ENCODE results near the gene DLG4.

The DLG4 gene

GRCh38 chr17:7219812-7220592 is at the start of gene DLG4, which contains the start of gene ACADVL:
Gene DLG4 (minus strand): TSS chr17:7219836.
Gene ACADVL (plus strand): TSS chr17:7219938. CDS start chr17:7219985, 47 bp downstream.
- peak within 1 kb of the TSS; percentile 97 for H3K27ac ChIP-seq (ENCODE audit: low read length)
- no peaks in the 10 kb centered on the region for H3K9me3 ChIP-seq (ENCODE audit: control insufficient read depth in 1 of 2, low read length in 2 of 2)
- peak within 1 kb of the TSS; percentile 88 to 90 for H3K4me3 ChIP-seq (ENCODE audit: low read depth in 1 of 2, low read length in 2 of 2)
- H3K36me3 ChIP-seq (ENCODE audit: control insufficient read depth in 1 of 2, insufficient read depth in 2 of 2, low read length in 2 of 2), result peaks cover 16 to 25% of the 10 kb centered on the region in 2 donors
- peaks cover 24 to 58% of the 10 kb centered on the region in 2 donors for H3K4me1 ChIP-seq (ENCODE audit: control insufficient read depth in 1 of 2, insufficient read depth in 2 of 2, low read length in 2 of 2)
- no peaks in the 10 kb centered on the region for H3K27me3 ChIP-seq (ENCODE audit: low read depth, low read length)

DNA sequence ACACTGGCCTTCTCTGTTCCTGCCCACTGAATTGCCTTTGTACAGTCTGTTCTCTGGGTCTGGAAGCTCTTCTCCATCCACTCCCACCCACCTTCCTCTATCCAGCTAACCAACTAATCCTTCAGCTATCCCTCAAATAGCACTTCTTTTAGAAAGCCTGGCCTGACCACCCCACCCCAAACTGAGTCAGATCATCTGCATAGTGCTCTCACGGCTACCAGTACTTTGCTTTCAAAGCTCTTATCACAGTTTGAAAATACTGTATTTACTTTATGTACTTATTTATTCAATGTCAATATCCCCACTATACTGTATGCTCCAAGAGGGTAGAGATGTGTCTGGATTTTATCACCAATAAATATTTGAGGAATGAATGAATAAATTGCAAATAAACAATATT is 47.1 kb upstream of the DLG4 start:
- no peak overlapping the region for H3K27ac ChIP-seq (ENCODE audit: low read length)
- H3K4me1 ChIP-seq (ENCODE audit: control insufficient read depth in 1 of 2, insufficient read depth in 2 of 2, low read length in 2 of 2), result peaks cover 0 to 19% of the 10 kb centered on the region in 2 donors
- no peaks in the 10 kb centered on the region for H3K9me3 ChIP-seq (ENCODE audit: control insufficient read depth in 1 of 2, low read length in 2 of 2)
- H3K4me3 ChIP-seq (ENCODE audit: low read depth in 1 of 2, low read length in 2 of 2), result no peak overlapping the region
- no peaks in the 10 kb centered on the region for H3K36me3 ChIP-seq (ENCODE audit: control insufficient read depth in 1 of 2, insufficient read depth in 2 of 2, low read length in 2 of 2)
- peaks cover 22% of the 10 kb centered on the region for H3K27me3 ChIP-seq (ENCODE audit: low read depth, low read length)

DNA sequence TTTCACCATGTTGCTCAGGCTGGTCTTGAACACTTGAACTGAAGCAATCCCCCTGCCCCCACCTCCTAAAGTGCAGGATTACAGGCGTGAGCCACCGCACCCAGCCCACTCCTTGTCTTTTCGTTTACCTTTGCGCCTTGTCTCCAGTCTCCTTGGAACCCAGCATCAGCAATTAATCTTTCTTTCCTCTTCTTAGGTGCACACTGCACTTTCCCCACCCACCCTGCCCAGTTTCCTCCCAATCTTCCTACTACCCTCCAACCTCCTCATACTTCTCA is 44.1 kb upstream of the DLG4 start:
- H3K9me3 ChIP-seq (ENCODE audit: control insufficient read depth in 1 of 2, low read length in 2 of 2), result no peaks in the 10 kb centered on the region
- peaks cover 9% of the 10 kb centered on the region in 2 donors for H3K36me3 ChIP-seq (ENCODE audit: control insufficient read depth in 1 of 2, insufficient read depth in 2 of 2, low read length in 2 of 2)
- no peak overlapping the region for H3K4me3 ChIP-seq (ENCODE audit: low read depth in 1 of 2, low read length in 2 of 2)
- peaks cover 0 to 32% of the 10 kb centered on the region in 2 donors for H3K4me1 ChIP-seq (ENCODE audit: control insufficient read depth in 1 of 2, insufficient read depth in 2 of 2, low read length in 2 of 2)
- peak overlapping the region; percentile 88 for H3K27ac ChIP-seq (ENCODE audit: low read length)
- peaks cover 28% of the 10 kb centered on the region for H3K27me3 ChIP-seq (ENCODE audit: low read depth, low read length)

GRCh38 chr17:7262935-7263800 is 43.5 kb upstream of the DLG4 start:
- peak overlapping the region; percentile 35 to 56 for H3K4me3 ChIP-seq (ENCODE audit: low read depth in 1 of 2, low read length in 2 of 2)

DNA sequence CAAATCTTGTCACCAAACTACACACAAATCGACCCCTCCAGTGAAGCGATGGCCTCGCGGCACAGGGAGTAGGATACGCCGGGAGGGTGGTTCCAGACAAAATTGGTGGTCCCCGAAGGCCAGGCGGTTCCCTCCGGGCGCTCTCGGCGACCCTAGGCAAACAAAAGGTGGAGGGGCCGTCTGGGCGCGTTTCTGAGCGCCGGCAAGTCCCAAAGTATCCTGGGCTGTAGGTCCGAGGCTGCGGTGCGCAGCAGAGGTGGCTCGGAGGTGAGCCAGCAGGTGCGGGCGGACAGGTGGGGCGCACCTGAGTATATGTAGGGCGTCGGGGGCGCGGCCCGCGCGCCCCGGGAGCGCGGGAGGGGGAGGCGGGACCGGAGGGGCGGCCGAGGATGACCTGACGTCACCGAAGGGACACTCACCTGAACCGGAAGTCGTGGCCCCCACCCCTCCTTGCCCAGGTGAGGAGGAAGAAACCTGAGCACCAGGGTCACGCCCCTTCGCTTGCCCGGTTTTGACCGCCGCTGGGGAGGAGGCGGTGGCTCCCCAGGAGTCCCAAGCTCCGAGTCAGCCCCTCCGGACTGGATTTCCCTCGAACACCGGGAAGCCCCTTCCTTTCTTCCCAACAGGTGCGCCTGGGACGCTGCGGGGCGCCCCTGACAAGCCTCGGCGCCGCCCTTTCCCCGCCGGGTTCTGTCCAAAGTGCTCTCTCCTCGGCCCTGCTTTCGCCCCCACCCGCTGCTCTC is 42.7 kb upstream of the DLG4 start, which contains the start of gene CLDN7:
CLDN7 (minus strand) TSS at position 287 of the 743 bp plus-strand sequence. CDS start 435 bp downstream, outside the sequence.
- Histone ChIP-seq H3K4me3 (ENCODE audit: low read depth in 1 of 2, low read length in 2 of 2) (peak within 1 kb of the TSS; percentile 56 to 60), H3K27ac (ENCODE audit: low read length) (peak within 1 kb of the TSS; percentile 88), H3K27me3 (ENCODE audit: low read depth, low read length) (peaks cover 28% of the 10 kb centered on the region), H3K36me3 (ENCODE audit: control insufficient read depth in 1 of 2, insufficient read depth in 2 of 2, low read length in 2 of 2) (peaks cover 14 to 22% of the 10 kb centered on the region in 2 donors), H3K9me3 (ENCODE audit: control insufficient read depth in 1 of 2, low read length in 2 of 2) (no peaks in the 10 kb centered on the region), H3K4me1 (ENCODE audit: control insufficient read depth in 1 of 2, insufficient read depth in 2 of 2, low read length in 2 of 2) (peaks cover 0 to 32% of the 10 kb centered on the region in 2 donors)

More at GRCh38 chr17:7262935-7263800, 43.5 kb upstream of the DLG4 start:
- no peaks in the 10 kb centered on the region for H3K9me3 ChIP-seq (ENCODE audit: control insufficient read depth in 1 of 2, low read length in 2 of 2)
- peaks cover 0 to 32% of the 10 kb centered on the region in 2 donors for H3K4me1 ChIP-seq (ENCODE audit: control insufficient read depth in 1 of 2, insufficient read depth in 2 of 2, low read length in 2 of 2)
- peaks cover 28% of the 10 kb centered on the region for H3K27me3 ChIP-seq (ENCODE audit: low read depth, low read length)
- H3K27ac ChIP-seq (ENCODE audit: low read length), result peak overlapping the region; percentile 88
- H3K36me3 ChIP-seq (ENCODE audit: control insufficient read depth in 1 of 2, insufficient read depth in 2 of 2, low read length in 2 of 2), result peaks cover 14% of the 10 kb centered on the region in 2 donors

- Histone ChIP-seq H3K27me3 (ENCODE audit: low read depth, low read length) (peaks cover 28% of the 10 kb centered on the region), H3K9me3 (ENCODE audit: control insufficient read depth in 1 of 2, low read length in 2 of 2) (no peaks in the 10 kb centered on the region), H3K36me3 (ENCODE audit: control insufficient read depth in 1 of 2, insufficient read depth in 2 of 2, low read length in 2 of 2) (peaks cover 20 to 29% of the 10 kb centered on the region in 2 donors), H3K4me1 (ENCODE audit: control insufficient read depth in 1 of 2, insufficient read depth in 2 of 2, low read length in 2 of 2) (peaks cover 0 to 32% of the 10 kb centered on the region in 2 donors), H3K4me3 (ENCODE audit: low read depth in 1 of 2, low read length in 2 of 2) (peak overlapping the region; percentile 42 to 60), H3K27ac (ENCODE audit: low read length) (peak overlapping the region; percentile 54)
These were observed 41.9 kb upstream of the DLG4 start for GRCh38 chr17:7261379-7262191.

DNA sequence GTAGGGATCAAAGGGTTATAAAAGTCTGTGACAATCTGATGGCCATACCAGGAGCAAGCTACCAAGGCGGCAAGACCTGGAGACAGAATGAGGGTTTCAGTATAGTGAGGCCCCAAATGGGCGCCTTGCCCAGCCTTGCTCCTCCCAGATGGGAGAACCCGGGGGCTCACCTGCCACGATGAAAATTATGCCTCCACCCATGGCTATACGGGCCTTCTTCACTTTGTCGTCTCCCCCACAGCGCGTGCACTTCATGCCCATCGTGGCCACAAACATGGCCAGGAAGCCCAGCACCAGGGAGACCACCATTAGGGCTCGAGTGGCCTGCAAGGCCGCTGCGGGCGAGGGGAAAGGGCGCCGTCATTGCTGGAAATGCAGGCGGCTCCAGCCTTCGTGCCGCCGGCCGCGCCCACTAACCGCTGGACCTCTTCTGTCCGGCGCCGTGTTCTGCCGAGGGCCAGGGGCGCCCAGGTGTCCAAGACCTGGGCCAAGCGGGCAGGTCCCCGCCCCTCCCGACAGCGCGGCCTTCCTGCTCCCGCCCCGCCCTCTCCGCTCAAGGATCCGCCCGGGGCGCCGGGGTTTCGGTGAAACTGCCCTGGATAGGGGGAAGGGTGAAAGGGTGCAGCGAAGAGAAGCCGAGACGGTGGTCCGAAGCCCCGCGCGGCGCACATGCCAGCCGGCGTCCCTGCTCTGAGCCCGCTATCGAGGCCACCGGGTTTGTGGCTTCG is 41.2 kb upstream of the DLG4 start:
- peak overlapping the region; percentile 84 for H3K27ac ChIP-seq (ENCODE audit: low read length)
- peaks cover 25 to 36% of the 10 kb centered on the region in 2 donors for H3K36me3 ChIP-seq (ENCODE audit: control insufficient read depth in 1 of 2, insufficient read depth in 2 of 2, low read length in 2 of 2)
- no peaks in the 10 kb centered on the region for H3K9me3 ChIP-seq (ENCODE audit: control insufficient read depth in 1 of 2, low read length in 2 of 2)
- peak overlapping the region; percentile 42 to 60 for H3K4me3 ChIP-seq (ENCODE audit: low read depth in 1 of 2, low read length in 2 of 2)
- peaks cover 28% of the 10 kb centered on the region for H3K27me3 ChIP-seq (ENCODE audit: low read depth, low read length)
- peaks cover 0 to 32% of the 10 kb centered on the region in 2 donors for H3K4me1 ChIP-seq (ENCODE audit: control insufficient read depth in 1 of 2, insufficient read depth in 2 of 2, low read length in 2 of 2)

- Histone ChIP-seq H3K4me3 (ENCODE audit: low read depth in 1 of 2, low read length in 2 of 2) (peak overlapping the region in 1 of 2 donors; percentile 42), H3K27me3 (ENCODE audit: low read depth, low read length) (peaks cover 28% of the 10 kb centered on the region), H3K9me3 (ENCODE audit: control insufficient read depth in 1 of 2, low read length in 2 of 2) (no peaks in the 10 kb centered on the region), H3K36me3 (ENCODE audit: control insufficient read depth in 1 of 2, insufficient read depth in 2 of 2, low read length in 2 of 2) (peaks cover 25 to 42% of the 10 kb centered on the region in 2 donors), H3K4me1 (ENCODE audit: control insufficient read depth in 1 of 2, insufficient read depth in 2 of 2, low read length in 2 of 2) (peaks cover 0 to 32% of the 10 kb centered on the region in 2 donors), H3K27ac (ENCODE audit: low read length) (peak overlapping the region; percentile 84)
These were observed 40.5 kb upstream of the DLG4 start for GRCh38 chr17:7260151-7260550.

- peaks cover 27% of the 10 kb centered on the region for H3K27me3 ChIP-seq (ENCODE audit: low read depth, low read length)
- H3K4me1 ChIP-seq (ENCODE audit: control insufficient read depth in 1 of 2, insufficient read depth in 2 of 2, low read length in 2 of 2), result peaks cover 0 to 32% of the 10 kb centered on the region in 2 donors
- peaks cover 31 to 48% of the 10 kb centered on the region in 2 donors for H3K36me3 ChIP-seq (ENCODE audit: control insufficient read depth in 1 of 2, insufficient read depth in 2 of 2, low read length in 2 of 2)
- H3K9me3 ChIP-seq (ENCODE audit: control insufficient read depth in 1 of 2, low read length in 2 of 2), result no peaks in the 10 kb centered on the region
- H3K27ac ChIP-seq (ENCODE audit: low read length), result peak overlapping the region; percentile 84
- peak overlapping the region in 1 of 2 donors; percentile 34 for H3K4me3 ChIP-seq (ENCODE audit: low read depth in 1 of 2, low read length in 2 of 2)
These were observed 39.9 kb upstream of the DLG4 start for GRCh38 chr17:7259555-7259889.

All from muscle layer of duodenum (tissue), 2 donors.